GM18507 (cell line): ENCODE measurements around the gene LIN9.
"Not testable (repeated sequence)": the region's sequence is repeated elsewhere in the genome, so short reads cannot be mapped to it uniquely, and the experiment has no call there.

ENCODE experiments used
- DNase-seq: peaks from one replicate; pipeline ENCODE4 v3.0.0; 2011; ENCODE audit warnings: low read depth; ENCODE audit not compliant: insufficient read length; ENCODE audit errors: extremely low spot score
- FAIRE-seq: peaks from 2 replicates; lab custom pipeline; 2011; peaks lifted over from hg19 to GRCh38; lab: Jason Lieb, UNC

The LIN9 gene

GRCh38 chr1:226279498-226279897 is 29.5 kb downstream of the LIN9 start:
- FAIRE-seq, result no peak
- no peak for DNase-seq

- no peak for DNase-seq
- FAIRE-seq, result no peak
Measured at GRCh38 chr1:226277897-226278296, 31.1 kb downstream of the LIN9 start.

GRCh38 chr1:226276987-226277386 is 32.0 kb downstream of the LIN9 start:
- FAIRE-seq (no peak), DNase-seq (no peak)

GRCh38 chr1:226276077-226276682 is 32.8 kb downstream of the LIN9 start:
- no peak for FAIRE-seq
- no peak for DNase-seq

GRCh38 chr1:226274138-226274537 is 34.8 kb downstream of the LIN9 start:
- FAIRE-seq (no peak), DNase-seq (no peak)

GRCh38 chr1:226272233-226272902 is 36.6 kb downstream of the LIN9 start:
- not testable (repeated sequence) for FAIRE-seq, DNase-seq

- no peak for DNase-seq
- FAIRE-seq, result no peak
Measured at GRCh38 chr1:226268421-226269124, 40.4 kb downstream of the LIN9 start.

GRCh38 chr1:226261818-226262217 is 47.1 kb downstream of the LIN9 start:
- DNase-seq, result no peak

GRCh38 chr1:226255380-226255779 is 53.6 kb downstream of the LIN9 start:
- no peak for FAIRE-seq
- no peak for DNase-seq

More at GRCh38 chr1:226261818-226262217, 47.1 kb downstream of the LIN9 start:
- FAIRE-seq, result no peak

GRCh38 chr1:226253933-226254332 is 55.0 kb downstream of the LIN9 start:
- DNase-seq (no peak), FAIRE-seq (no peak)

- not testable (repeated sequence) for DNase-seq, FAIRE-seq
Measured at GRCh38 chr1:226252841-226253240, 56.1 kb downstream of the LIN9 start.

GRCh38 chr1:226250511-226250910 is 58.5 kb downstream of the LIN9 start:
- no peak for FAIRE-seq
- no peak for DNase-seq

- FAIRE-seq, result no peak
- no peak for DNase-seq
Measured at GRCh38 chr1:226248796-226249195, 60.2 kb downstream of the LIN9 start.

- peak; percentile 52 for FAIRE-seq
Measured at GRCh38 chr1:226248091-226248490, 60.9 kb downstream of the LIN9 start.

GRCh38 chr1:226239421-226239820 is 69.5 kb downstream of the LIN9 start:
- FAIRE-seq, result no peak
- DNase-seq, result no peak

More at GRCh38 chr1:226248091-226248490, 60.9 kb downstream of the LIN9 start:
- DNase-seq, result no peak

- DNase-seq, result no peak
- FAIRE-seq, result no peak
Measured at GRCh38 chr1:226236826-226237225, 72.1 kb downstream of the LIN9 start.

GRCh38 chr1:226233806-226234205 is 75.2 kb downstream of the LIN9 start:
- DNase-seq (no peak), FAIRE-seq (no peak)

- FAIRE-seq (peak; percentile 42), DNase-seq (no peak)
Measured at GRCh38 chr1:226233293-226233692, 75.7 kb downstream of the LIN9 start.

GRCh38 chr1:226226601-226227000 is 82.4 kb downstream of the LIN9 start:
- FAIRE-seq (no peak), DNase-seq (no peak)

- DNase-seq (peak; percentile 30), FAIRE-seq (peak; percentile 29)
Measured at GRCh38 chr1:226223786-226224244, 85.1 kb downstream of the LIN9 start.
